GM19324 (cell line): ENCODE results near the gene LTN1.
"Not testable (repeated sequence)": the region's sequence is repeated elsewhere in the genome, so short reads cannot be mapped to it uniquely, and the experiment has no call there.

Source experiments
- ATAC-seq: cut with Tn5 transposase; IDR thresholded peaks from one replicate; pipeline ENCODE4 v1.9.1; 2021; ENCODE audit warnings: mild to moderate bottlenecking, moderate library complexity; ENCODE audit not compliant: unreplicated experiment, low FRiP score

The LTN1 gene

GRCh38 chr21:28936036-28936435, 56.6 kb downstream of the LTN1 start:
- no peak for ATAC-seq

- ATAC-seq, result no peak
These were observed 60.0 kb downstream of the LTN1 start for GRCh38 chr21:28932717-28933116.

GRCh38 chr21:28931708-28932372, 60.8 kb downstream of the LTN1 start:
- ATAC-seq, result not testable (repeated sequence)

GRCh38 chr21:28928578-28929420, 63.9 kb downstream of the LTN1 start:
- ATAC-seq, result no peak

GRCh38 chr21:28927130-28927529, 65.5 kb downstream of the LTN1 start:
- ATAC-seq, result no peak

- ATAC-seq, result no peak
These were observed 69.2 kb downstream of the LTN1 start for GRCh38 chr21:28923439-28923975.

GRCh38 chr21:28922368-28922767, 70.3 kb downstream of the LTN1 start:
- no peak for ATAC-seq

GRCh38 chr21:28916150-28916893, 76.4 kb downstream of the LTN1 start:
- ATAC-seq, result no peak

- ATAC-seq, result no peak
These were observed 79.6 kb downstream of the LTN1 start for GRCh38 chr21:28913071-28913470.

- no peak for ATAC-seq
These were observed 82.3 kb downstream of the LTN1 start for GRCh38 chr21:28910280-28910887.

GRCh38 chr21:28908351-28908750, 84.3 kb downstream of the LTN1 start:
- ATAC-seq, result no peak

- ATAC-seq, result no peak
These were observed 85.8 kb downstream of the LTN1 start for GRCh38 chr21:28906841-28907240.

- no peak for ATAC-seq
These were observed 86.4 kb downstream of the LTN1 start for GRCh38 chr21:28906236-28906635.

- ATAC-seq, result no peak
These were observed 87.7 kb downstream of the LTN1 start for GRCh38 chr21:28904961-28905435.

- ATAC-seq, result no peak
These were observed 89.2 kb downstream of the LTN1 start for GRCh38 chr21:28903448-28903847.

- ATAC-seq, result no peak
These were observed 92.2 kb downstream of the LTN1 start for GRCh38 chr21:28900481-28900880.

- ATAC-seq, result no peak
These were observed 92.9 kb downstream of the LTN1 start for GRCh38 chr21:28899744-28900143.

GRCh38 chr21:28899220-28899619, 93.5 kb downstream of the LTN1 start:
- ATAC-seq, result no peak

GRCh38 chr21:28893687-28894086, 99.0 kb downstream of the LTN1 start:
- ATAC-seq, result no peak
